GM18520 (cell line): Measurements from ENCODE around the gene CD40LG.
A peak's percentile ranks its signal among the peaks of the same experiment; 100 is the strongest.

Experiments
- ATAC-seq: cut with Tn5 transposase; IDR thresholded peaks from one replicate; pipeline ENCODE4 v1.9.1; 2021; ENCODE audit not compliant: unreplicated experiment

The CD40LG gene

DNA sequence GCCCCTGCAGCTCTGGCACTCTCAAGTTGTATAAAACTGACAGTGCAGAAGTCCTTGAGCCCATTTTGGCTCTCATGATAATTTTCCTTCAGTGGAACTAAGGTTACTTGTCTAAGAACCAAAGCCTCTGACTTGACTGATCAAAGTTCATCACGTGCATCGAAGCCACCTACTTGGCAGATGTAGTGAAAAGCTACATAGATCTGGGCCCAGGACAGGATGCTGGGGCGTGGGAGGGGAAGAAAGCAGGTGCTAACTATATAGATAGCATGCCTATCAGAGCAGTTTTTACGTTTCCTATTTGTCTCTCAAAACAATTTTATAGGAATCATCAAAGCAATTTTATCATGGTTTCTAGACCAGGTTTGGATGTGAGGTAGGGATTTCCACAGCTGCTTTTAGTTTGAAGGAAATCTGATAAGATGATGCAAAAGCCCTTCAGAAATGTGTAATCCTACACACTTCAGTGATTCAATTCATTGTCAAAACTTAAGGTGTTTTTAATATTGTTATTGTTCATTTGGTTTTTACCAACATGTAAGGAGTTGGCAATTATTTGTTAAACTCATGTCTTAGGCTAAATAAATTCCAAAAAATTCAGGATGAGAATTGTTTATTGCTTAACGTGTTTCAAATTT, 1.2 kb upstream of the CD40LG start:
- no peak for ATAC-seq

- ATAC-seq: no peak
Observed at GRCh38 chrX:136650811-136651210, 2.9 kb downstream of the CD40LG start.

- ATAC-seq: no peak
Observed at GRCh38 chrX:136652822-136653723, 5.1 kb downstream of the CD40LG start.

- no peak for ATAC-seq
Observed at GRCh38 chrX:136656361-136656964, 8.5 kb downstream of the CD40LG start.

- ATAC-seq: no peak
Observed at GRCh38 chrX:136658151-136658550, 10.2 kb downstream of the CD40LG start.

GRCh38 chrX:136659174-136659573, 11.2 kb downstream of the CD40LG start:
- ATAC-seq: no peak

- ATAC-seq: no peak
Observed at GRCh38 chrX:136660896-136661295, 12.9 kb downstream of the CD40LG start.

DNA sequence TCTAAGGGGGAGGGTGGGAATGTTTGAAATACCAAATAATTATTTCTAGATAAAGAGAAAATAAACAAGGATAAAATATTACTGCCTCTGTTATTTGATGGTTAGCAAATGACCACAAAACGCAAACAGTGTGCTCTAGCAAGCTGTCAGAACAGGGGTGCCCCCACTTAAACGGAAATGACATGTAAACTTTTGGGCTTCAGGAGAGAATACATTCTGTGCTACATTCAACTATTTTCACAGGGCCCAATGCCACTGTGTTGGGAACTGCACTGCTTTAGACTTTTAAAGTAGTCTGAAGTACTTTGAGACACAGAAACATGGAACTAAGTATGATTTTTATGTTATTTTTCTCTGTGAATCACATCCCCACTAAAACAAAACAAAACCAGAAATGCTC, 14.1 kb downstream of the CD40LG start:
- no peak for ATAC-seq

- ATAC-seq: no peak
Observed at GRCh38 chrX:136662976-136663375, 15.0 kb downstream of the CD40LG start.

- no peak for ATAC-seq
Observed at GRCh38 chrX:136665258-136665900, 17.4 kb downstream of the CD40LG start.

GRCh38 chrX:136666088-136666487, 18.1 kb downstream of the CD40LG start:
- no peak for ATAC-seq

DNA sequence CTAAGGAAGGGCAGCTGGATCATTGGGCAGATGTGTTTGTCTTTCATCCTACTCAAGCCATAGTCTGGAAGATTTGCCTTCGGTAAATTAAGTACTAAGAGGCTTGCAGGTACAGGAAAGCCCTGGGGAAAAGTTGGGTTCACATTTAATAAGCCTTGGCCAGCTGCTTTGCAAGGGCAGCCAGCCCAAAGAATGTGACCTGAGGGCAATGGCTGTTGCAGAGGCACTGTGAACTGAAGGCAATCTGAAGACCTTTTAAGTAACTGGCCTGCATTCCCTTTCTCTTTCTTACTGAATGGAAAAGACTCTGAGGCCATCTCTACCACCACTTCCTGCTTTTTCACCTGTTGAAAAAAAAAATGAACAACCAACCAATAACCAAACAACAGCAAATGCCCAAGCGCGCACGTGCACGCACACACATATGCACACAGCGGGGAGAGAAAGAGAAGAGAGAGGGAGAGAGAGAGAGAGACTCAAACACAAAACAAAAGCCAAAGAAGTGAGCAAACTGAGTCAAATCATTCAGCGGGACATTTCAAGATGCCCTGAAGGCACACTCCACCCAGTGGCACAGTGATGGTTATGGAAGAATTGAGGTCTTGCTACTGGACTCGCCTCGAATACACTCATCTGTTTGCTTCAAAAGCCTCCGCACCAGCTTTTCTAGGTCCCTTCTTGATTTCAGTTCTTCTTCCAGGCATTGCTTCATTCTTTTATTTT, 19.6 kb downstream of the CD40LG start:
- no peak for ATAC-seq

GRCh38 chrX:136671006-136671610, 23.1 kb downstream of the CD40LG start:
- peak; percentile 65 for ATAC-seq

DNA sequence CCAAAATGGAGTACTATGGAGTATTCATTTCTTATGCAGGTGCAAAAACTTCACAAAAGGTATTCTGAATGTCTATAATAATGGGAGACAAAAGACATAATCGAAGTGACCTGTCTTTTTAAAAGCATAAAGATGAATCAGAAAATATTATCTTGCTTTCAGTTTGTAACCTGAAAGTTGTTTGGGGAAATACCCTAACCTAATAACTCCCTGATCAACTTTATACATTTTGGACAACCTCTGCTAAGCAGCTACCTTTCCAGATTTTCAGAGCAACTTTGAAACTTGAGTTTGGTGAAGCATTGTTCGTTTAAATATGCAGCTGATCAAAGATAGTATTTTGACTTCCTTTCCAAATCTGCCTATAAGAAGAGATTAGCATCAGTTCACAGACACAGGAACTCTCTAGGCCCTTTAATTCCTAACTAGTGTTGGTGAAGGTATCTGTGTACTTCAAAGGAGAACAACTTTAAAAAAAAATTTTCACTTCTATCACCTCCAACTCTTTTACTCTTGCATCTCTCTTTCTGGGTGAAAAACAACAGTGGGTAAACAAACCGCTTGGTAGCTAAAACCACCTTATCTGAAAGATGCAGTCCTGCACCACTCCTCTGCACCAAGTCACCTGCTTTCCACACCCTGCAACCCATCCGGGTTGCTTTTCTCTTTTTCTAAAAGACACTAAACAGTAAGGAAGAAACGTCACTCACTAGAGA, 26.5 kb downstream of the CD40LG start:
- no peak for ATAC-seq

DNA sequence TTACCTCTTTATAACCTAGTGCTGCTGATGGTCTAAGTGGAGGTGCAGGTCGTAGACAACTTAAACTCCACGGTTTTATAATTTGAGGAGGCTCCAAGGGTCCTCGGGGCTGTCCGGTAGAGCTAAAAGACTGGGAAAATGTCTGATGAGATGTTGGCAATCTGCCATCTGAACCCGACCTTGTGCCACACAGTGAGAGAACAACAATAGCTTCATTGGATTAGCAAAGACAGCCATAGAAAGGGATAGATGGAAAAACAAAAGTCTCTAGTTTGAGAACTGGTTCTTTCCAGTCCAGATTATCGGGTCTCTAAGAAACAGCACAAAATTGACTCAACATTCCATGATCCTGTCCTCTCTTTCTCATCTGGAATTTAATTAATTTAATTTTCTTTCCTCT, 31.6 kb downstream of the CD40LG start:
- ATAC-seq: no peak

- no peak for ATAC-seq
Observed at GRCh38 chrX:136684120-136684519, 36.2 kb downstream of the CD40LG start.

DNA sequence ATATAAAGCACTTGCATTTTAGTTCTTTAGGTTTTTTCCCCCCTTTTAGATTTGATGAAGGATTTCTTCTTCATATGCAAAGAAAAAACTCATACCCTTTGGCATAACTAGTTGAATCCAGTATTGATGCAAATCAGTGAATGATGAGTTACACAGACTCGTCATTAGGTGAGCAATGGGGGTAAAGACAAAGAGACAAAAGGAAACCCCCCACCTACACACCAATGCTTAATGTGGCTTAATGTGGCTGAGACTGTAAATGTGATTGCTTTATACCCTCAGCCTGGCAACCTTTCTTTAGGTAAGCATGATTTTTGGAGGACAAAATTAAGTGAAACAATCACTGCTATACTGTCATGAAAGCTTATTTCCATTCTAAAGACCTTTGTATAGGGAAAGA, 39.5 kb downstream of the CD40LG start:
- no peak for ATAC-seq

DNA sequence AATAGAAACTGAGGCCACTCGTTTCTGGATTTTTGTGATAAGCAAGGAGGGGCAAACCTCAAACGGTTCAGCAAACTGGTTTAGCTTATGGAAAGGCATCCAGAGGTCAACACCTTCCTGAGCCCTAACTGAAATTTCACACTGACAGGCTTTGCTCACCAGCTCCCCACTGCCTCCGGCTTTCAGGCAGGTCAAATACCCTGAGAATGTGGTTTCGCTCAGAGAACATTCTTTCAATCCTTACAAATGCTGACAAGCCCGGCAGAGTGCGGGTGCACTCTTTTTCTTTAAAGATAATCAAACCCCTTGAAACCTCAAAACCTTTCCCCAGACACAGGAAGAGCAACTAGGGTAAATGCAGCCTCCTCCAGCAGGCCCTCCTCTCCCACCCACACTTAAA, 41.5 kb downstream of the CD40LG start:
- no peak for ATAC-seq

GRCh38 chrX:136691028-136691809, 43.3 kb downstream of the CD40LG start:
- no peak for ATAC-seq
